Stimulated activated memory B cell treated with anti-CD40 and anti-IgM and Interleukin-4, amounts not matched to agents 10 μg/mL and 1 μg/mL and 100 μg/mL, for 72 hours (primary cell): ENCODE data around the gene UGT1A3.

ENCODE experiments used
- ATAC-seq: fragments of 150-1000 bp; cut with Tn5 transposase; 2 replicates; pipeline ENCODE4 v1.10.0; 2021
- H3K27ac Mint-ChIP-seq: one replicate; pipeline ENCODE4 v1.8.0; 2022; ENCODE audit warnings: mild to moderate bottlenecking, mixed read lengths
- H3K27me3 Mint-ChIP-seq: one replicate; pipeline ENCODE4 v1.8.0; 2022; ENCODE audit warnings: mixed read lengths
- H3K36me3 Mint-ChIP-seq: one replicate; pipeline ENCODE4 v1.8.0; 2022; ENCODE audit warnings: mixed read lengths
- H3K4me1 Mint-ChIP-seq: one replicate; pipeline ENCODE4 v1.8.0; 2022; ENCODE audit warnings: mixed read lengths
- H3K4me3 Mint-ChIP-seq: one replicate; pipeline ENCODE4 v1.8.0; 2022; ENCODE audit warnings: mild to moderate bottlenecking, moderate library complexity, mixed read lengths
- H3K9me3 Mint-ChIP-seq: one replicate; pipeline ENCODE4 v1.8.0; 2022; ENCODE audit warnings: mixed read lengths

The UGT1A3 gene

DNA sequence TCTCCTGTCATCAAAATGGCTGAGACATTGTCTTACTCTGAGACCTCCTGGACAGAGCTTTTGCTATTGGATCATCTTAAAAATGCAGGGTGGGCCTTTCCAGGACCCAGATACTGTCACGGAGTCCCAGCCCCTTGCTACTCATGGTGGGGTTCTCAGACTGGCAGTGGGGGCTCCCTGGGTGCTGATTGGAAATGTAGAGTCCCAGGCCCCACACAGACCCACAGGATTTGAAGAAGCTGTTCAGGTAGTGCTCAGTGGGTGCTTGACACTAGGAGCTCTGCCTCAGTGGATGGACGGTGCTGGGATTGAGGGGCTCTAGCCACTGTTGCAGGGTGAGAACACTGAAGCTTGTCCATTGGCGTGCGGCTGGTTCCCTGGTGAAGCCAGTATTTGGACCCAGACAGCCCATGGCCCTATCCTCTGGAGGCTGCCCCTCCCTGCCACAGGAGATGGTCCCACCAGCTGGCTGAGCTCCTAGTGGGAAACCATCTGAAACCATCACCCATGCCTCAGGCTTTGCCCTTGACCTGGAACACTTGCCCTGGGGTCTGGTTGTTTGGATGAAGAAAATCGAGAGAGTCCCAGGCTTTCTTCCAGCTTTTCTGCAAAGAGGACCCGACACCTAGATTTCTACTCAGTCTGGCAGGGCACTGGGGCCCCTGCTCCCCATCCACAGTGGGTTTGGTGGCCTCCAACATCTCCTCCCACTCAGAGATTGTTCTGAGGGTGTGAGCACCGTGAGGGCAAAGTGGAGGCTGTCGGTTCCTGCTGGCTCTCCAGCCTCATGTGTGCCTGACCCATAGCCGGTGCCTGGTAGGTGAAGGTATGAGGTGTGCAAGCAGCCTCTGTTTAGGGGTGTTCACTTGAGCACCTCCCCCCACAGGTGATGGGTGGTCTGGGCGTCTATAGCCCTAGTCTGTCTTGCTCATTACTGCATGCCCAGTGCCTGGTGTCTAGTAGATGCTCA is 79.4 kb downstream of the UGT1A3 start:
- no peaks in the 10 kb centered on the region for H3K36me3 Mint-ChIP-seq
- H3K27me3 Mint-ChIP-seq: peaks cover 53% of the 10 kb centered on the region
- no peak overlapping the region for H3K27ac Mint-ChIP-seq
- H3K4me1 Mint-ChIP-seq: no peaks in the 10 kb centered on the region
- H3K9me3 Mint-ChIP-seq: no peaks in the 10 kb centered on the region
- no peak for ATAC-seq
- H3K4me3 Mint-ChIP-seq: no peak overlapping the region

DNA sequence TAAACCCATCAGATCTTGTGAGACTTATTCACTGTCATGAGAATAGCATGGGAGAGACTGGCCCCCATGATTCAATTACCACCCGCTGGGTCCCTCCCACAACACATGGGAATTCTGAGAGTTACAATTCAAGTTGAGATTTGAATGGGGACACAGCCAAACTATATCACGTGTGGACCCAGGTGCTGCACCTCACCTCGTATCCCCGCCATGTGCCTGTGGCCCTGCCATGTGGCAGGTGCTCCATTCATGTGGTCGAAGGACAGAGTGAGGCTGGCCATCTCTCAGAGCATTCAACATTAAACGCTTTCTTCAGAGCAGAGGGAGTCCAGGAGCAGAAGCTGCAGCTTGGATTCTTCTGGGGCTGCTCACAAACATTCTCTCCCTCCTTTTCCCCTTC is 81.5 kb downstream of the UGT1A3 start:
- no peaks in the 10 kb centered on the region for H3K36me3 Mint-ChIP-seq
- no peaks in the 10 kb centered on the region for H3K4me1 Mint-ChIP-seq
- no peak overlapping the region for H3K4me3 Mint-ChIP-seq
- ATAC-seq: no peak
- peaks cover 35% of the 10 kb centered on the region for H3K27me3 Mint-ChIP-seq
- no peaks in the 10 kb centered on the region for H3K9me3 Mint-ChIP-seq
- no peak overlapping the region for H3K27ac Mint-ChIP-seq

DNA sequence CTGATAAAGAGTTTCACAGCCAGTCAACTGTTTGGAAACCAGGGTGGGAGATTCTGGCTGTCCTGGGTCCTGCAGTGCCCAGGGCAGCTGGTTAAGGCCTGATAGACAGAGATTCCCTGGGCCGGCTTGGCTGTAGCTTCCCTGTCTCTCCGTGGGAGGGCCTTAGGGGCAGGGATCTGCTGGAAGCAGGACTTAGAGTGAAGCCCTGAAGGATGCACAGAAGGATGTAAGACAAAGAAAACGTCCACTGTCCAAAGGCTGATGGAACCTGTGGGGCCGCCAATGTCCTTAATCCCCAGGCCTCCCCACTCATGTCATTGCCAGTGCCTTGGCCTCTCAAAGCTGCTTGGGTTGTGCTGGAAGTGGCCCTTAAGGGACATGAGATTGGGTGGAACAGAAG is 82.2 kb downstream of the UGT1A3 start:
- H3K27ac Mint-ChIP-seq: no peak overlapping the region
- no peaks in the 10 kb centered on the region for H3K9me3 Mint-ChIP-seq
- no peak overlapping the region for H3K4me3 Mint-ChIP-seq
- no peaks in the 10 kb centered on the region for H3K4me1 Mint-ChIP-seq
- no peaks in the 10 kb centered on the region for H3K36me3 Mint-ChIP-seq
- H3K27me3 Mint-ChIP-seq: peaks cover 35% of the 10 kb centered on the region
- no peak for ATAC-seq

GRCh38 chr2:233811732-233812131 is 82.9 kb downstream of the UGT1A3 start:
- ATAC-seq: no peak
- Mint-ChIP-seq H3K27ac (no peak overlapping the region), H3K27me3 (peaks cover 35% of the 10 kb centered on the region), H3K4me3 (no peak overlapping the region), H3K36me3 (no peaks in the 10 kb centered on the region), H3K9me3 (no peaks in the 10 kb centered on the region), H3K4me1 (no peaks in the 10 kb centered on the region)

DNA sequence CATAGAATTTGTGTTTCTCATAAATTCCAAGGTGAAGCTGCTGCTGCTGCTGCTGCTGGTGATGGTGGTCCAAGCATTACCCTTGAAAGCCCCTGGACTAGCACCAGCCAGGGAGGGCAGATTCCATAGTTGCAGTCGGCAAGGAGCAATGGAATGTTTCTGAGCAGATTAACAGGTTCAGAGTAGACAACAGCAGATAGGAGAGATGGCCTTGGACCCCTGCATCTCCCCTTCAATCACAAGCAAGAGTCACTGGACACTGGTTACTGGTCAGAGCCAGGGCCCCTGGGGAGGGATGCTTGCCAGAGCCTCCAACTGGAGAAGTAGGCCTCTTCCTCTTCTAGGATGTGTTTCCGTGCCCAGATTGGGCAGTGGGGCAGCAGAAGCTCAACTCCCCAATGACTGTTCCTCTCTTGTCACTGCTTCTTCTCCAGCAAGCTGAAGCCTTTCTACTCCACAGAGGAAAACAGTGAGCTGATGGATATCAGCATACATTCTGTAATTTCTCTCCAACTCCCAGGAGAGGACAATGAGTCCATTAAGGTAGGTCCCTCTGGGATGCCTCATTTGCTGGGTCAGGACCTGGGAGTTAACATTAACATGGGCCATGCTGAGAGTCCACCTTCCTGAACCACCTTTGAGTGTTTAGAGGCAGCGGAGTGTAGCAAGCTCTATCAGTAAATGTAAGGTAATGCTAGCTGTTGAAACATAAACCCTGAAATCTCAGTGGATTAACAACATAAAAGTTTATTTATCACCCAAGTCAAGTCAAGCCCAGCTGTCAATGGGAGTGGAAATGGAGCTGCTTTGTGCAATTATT is 84.6 kb downstream of the UGT1A3 start:
- Mint-ChIP-seq H3K4me1 (no peaks in the 10 kb centered on the region), H3K27me3 (peaks cover 52% of the 10 kb centered on the region), H3K4me3 (no peak overlapping the region), H3K9me3 (no peaks in the 10 kb centered on the region), H3K27ac (no peak overlapping the region), H3K36me3 (no peaks in the 10 kb centered on the region)
- ATAC-seq: no peak

GRCh38 chr2:233814056-233814835 is 85.4 kb downstream of the UGT1A3 start:
- ATAC-seq: no peak
- H3K4me3 Mint-ChIP-seq: no peak overlapping the region

GRCh38 chr2:233815861-233816260 is 87.0 kb downstream of the UGT1A3 start:
- Mint-ChIP-seq H3K27me3 (peaks cover 50% of the 10 kb centered on the region), H3K4me3 (no peak overlapping the region), H3K9me3 (no peaks in the 10 kb centered on the region), H3K27ac (no peak overlapping the region), H3K36me3 (no peaks in the 10 kb centered on the region), H3K4me1 (no peaks in the 10 kb centered on the region)
- no peak for ATAC-seq

More at GRCh38 chr2:233814056-233814835, 85.4 kb downstream of the UGT1A3 start:
- no peaks in the 10 kb centered on the region for H3K9me3 Mint-ChIP-seq
- H3K36me3 Mint-ChIP-seq: no peaks in the 10 kb centered on the region
- H3K4me1 Mint-ChIP-seq: no peaks in the 10 kb centered on the region
- peaks cover 51% of the 10 kb centered on the region for H3K27me3 Mint-ChIP-seq
- no peak overlapping the region for H3K27ac Mint-ChIP-seq

- Mint-ChIP-seq H3K36me3 (no peaks in the 10 kb centered on the region), H3K27ac (no peak overlapping the region), H3K4me3 (no peak overlapping the region), H3K4me1 (no peaks in the 10 kb centered on the region), H3K9me3 (no peaks in the 10 kb centered on the region), H3K27me3 (peaks cover 46% of the 10 kb centered on the region)
- no peak for ATAC-seq
Observed at GRCh38 chr2:233816334-233816733, 87.5 kb downstream of the UGT1A3 start.

DNA sequence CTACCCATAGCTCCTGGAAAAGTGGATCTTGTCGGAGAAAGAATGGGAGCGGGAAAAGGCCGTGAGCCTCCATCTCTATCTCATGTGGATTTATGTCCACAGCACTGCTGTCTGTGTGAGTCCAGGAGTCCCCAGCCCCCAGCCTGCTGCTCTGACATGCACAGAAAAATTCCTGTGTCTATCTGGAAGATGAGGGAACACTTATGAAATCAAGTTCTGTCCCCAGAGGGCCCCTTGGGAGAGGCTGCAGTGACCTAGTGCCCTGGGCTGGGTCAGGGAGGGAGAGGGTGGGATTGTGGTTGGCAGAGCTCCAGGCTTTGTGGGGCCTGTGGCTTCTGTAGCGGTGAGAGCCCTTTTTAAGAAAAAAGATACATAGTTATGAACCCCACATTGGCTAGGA is 87.9 kb downstream of the UGT1A3 start:
- H3K9me3 Mint-ChIP-seq: no peaks in the 10 kb centered on the region
- ATAC-seq: no peak
- no peak overlapping the region for H3K4me3 Mint-ChIP-seq
- no peaks in the 10 kb centered on the region for H3K4me1 Mint-ChIP-seq
- no peaks in the 10 kb centered on the region for H3K36me3 Mint-ChIP-seq
- no peak overlapping the region for H3K27ac Mint-ChIP-seq
- H3K27me3 Mint-ChIP-seq: peaks cover 41% of the 10 kb centered on the region

DNA sequence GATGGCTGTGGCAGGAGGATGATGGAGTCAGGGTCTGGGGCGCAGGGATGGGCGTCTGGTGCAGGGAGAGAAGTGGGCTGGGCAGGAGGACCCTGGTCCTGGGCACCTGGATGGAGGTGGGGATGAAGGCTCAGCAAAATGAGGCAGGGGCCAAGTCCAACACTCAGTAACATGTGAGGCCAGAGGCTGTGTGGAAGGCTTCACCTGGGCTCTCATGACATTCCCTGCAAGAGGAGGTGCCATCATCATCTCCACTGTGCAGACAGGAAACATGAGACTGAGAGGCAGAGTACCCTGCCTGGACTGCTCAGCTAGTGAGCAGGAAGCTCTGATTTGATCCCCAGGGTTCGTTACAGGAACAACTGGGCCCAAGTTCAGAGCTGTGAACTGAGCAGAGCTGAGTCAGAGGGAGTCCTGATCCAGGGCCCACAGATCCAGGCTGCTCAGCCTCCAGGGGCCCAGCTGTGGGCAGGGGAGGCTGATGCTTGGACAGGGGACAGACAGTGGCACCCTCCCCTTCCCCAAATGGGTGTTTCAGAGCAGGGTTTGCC is 88.6 kb downstream of the UGT1A3 start:
- no peaks in the 10 kb centered on the region for H3K36me3 Mint-ChIP-seq
- H3K27ac Mint-ChIP-seq: no peak overlapping the region
- ATAC-seq: no peak
- H3K4me3 Mint-ChIP-seq: no peak overlapping the region
- peaks cover 39% of the 10 kb centered on the region for H3K27me3 Mint-ChIP-seq
- H3K9me3 Mint-ChIP-seq: no peaks in the 10 kb centered on the region
- H3K4me1 Mint-ChIP-seq: no peaks in the 10 kb centered on the region

- ATAC-seq: no peak
- Mint-ChIP-seq H3K9me3 (no peaks in the 10 kb centered on the region), H3K27me3 (peaks cover 39% of the 10 kb centered on the region), H3K36me3 (no peaks in the 10 kb centered on the region), H3K27ac (no peak overlapping the region), H3K4me3 (no peak overlapping the region), H3K4me1 (no peaks in the 10 kb centered on the region)
Observed at GRCh38 chr2:233817995-233818638, 89.3 kb downstream of the UGT1A3 start.

DNA sequence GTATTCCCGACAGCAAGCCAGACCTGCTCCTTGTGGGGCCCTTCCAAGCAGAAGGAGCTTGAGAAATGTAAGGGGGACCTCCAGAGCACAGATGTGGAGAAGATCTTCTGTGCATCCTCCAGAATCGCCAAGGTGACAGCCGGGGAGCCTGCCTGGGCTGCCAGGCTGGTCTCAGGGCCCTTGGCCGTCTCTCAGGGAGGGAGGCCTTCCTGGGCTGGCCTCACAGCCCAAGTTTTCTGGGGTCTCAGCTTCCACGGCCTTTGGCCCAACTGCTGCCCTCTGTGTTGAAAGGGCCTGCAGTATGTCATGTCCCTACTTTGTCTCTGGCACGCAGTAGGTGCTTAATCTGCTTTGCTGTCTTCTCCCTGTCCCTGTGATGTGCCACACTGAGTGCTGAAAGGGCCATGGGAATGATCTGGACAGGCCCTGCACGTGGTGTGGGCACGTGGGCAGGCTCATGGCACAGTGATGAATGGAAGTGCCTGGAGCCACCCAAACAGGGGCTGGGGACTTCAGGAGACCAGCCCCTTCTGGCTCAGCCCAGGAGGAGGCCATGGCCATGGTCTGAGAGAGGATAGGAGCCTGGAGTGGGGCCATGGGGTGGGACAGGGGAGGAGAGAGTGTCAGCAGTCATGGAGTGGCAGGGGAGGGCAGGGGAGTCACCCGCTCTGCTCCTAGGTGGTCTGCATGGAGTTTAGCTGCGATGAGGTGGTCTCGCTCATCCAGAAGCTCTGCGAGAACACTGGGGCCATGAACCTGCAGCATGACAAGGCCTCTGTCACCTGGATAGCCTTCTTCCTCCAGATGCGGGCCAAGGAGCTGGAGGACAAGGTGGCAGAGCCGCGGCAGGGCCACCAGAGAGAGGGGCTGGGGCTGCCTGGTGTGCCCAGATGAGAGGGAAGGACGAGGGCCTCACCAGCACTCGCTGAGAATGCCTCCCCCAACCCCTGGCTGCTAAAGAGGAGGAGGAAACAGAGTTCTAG is 90.1 kb downstream of the UGT1A3 start:
- ATAC-seq: no peak
- H3K27me3 Mint-ChIP-seq: peaks cover 39% of the 10 kb centered on the region
- H3K27ac Mint-ChIP-seq: no peak overlapping the region
- no peaks in the 10 kb centered on the region for H3K9me3 Mint-ChIP-seq
- no peaks in the 10 kb centered on the region for H3K4me1 Mint-ChIP-seq
- H3K4me3 Mint-ChIP-seq: no peak overlapping the region
- no peaks in the 10 kb centered on the region for H3K36me3 Mint-ChIP-seq

- no peak overlapping the region for H3K27ac Mint-ChIP-seq
- no peaks in the 10 kb centered on the region for H3K36me3 Mint-ChIP-seq
- H3K4me3 Mint-ChIP-seq: no peak overlapping the region
- H3K9me3 Mint-ChIP-seq: no peaks in the 10 kb centered on the region
- peaks cover 39% of the 10 kb centered on the region for H3K27me3 Mint-ChIP-seq
- no peaks in the 10 kb centered on the region for H3K4me1 Mint-ChIP-seq
- no peak for ATAC-seq
Observed at GRCh38 chr2:233819884-233820773, 91.3 kb downstream of the UGT1A3 start.
